ENCODE results near the gene MAP4K4.

DNA sequence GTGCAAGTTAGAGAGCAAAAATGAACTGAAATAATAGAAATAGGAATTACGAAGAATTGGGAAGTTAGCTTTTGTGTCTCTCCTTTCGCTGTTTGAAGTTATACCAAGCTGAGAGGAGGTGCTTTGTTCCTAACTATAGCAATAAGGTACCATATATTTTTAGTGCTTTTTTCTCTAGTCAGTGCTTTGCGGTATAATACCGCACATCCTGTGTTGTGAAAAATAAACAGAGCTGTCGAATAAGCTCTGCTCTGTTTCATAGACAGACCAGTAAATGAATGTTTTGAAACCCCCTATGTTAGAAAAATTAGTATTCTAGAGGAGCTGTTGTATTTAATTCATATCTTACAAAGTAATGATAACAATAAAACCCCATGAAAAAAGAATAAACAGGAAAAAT, 130.8 kb downstream of the MAP4K4 start:
- TF ChIP-seq, protein P1, sequence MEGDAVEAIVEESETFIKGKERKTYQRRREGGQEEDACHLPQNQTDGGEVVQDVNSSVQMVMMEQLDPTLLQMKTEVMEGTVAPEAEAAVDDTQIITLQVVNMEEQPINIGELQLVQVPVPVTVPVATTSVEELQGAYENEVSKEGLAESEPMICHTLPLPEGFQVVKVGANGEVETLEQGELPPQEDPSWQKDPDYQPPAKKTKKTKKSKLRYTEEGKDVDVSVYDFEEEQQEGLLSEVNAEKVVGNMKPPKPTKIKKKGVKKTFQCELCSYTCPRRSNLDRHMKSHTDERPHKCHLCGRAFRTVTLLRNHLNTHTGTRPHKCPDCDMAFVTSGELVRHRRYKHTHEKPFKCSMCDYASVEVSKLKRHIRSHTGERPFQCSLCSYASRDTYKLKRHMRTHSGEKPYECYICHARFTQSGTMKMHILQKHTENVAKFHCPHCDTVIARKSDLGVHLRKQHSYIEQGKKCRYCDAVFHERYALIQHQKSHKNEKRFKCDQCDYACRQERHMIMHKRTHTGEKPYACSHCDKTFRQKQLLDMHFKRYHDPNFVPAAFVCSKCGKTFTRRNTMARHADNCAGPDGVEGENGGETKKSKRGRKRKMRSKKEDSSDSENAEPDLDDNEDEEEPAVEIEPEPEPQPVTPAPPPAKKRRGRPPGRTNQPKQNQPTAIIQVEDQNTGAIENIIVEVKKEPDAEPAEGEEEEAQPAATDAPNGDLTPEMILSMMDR (optimal IDR thresholded peaks at IDR 0.05 in 1 of 3, IDR thresholded peaks at IDR 0.05 in 1 of 3, conservative IDR thresholded peaks at IDR 0.05 in 1 of 3; ENCODE audit: extremely low read depth in 1 of 3, insufficient read depth in 2 of 3, low read length in 3 of 3), result no peak
- TF ChIP-seq EZH2 (IDR thresholded peaks at IDR 0.05; ENCODE audit: low read length), result no peak
